Measurements from ENCODE around the gene COX10.
"Not testable (repeated sequence)": the region's sequence is repeated elsewhere in the genome, so short reads cannot be mapped to it uniquely, and the experiment has no call there.

The COX10 gene

DNA sequence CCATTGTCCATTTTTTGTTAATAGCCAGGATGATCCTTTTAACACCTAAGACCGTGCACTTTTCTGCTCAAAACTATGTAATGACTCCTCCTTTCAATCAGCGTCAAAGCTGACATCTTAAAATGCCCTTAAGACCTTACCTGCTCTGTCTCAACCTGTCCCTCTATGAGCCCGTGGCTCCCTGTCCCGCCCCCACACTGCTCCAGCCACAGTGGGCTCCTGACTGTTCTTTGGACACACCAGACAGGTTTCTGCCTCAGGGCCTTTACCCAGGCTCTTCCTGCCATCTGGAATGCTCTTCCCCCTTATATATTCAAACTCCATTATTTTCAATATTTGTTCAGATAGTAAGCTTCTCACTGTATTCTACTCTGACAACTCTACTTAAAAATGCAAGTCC lies 153.3 kb downstream of the COX10 start:
- H3K4me3 ChIP-seq (ENCODE audit: severe bottlenecking), result no peak overlapping the region
- TF ChIP-seq, protein P1, sequence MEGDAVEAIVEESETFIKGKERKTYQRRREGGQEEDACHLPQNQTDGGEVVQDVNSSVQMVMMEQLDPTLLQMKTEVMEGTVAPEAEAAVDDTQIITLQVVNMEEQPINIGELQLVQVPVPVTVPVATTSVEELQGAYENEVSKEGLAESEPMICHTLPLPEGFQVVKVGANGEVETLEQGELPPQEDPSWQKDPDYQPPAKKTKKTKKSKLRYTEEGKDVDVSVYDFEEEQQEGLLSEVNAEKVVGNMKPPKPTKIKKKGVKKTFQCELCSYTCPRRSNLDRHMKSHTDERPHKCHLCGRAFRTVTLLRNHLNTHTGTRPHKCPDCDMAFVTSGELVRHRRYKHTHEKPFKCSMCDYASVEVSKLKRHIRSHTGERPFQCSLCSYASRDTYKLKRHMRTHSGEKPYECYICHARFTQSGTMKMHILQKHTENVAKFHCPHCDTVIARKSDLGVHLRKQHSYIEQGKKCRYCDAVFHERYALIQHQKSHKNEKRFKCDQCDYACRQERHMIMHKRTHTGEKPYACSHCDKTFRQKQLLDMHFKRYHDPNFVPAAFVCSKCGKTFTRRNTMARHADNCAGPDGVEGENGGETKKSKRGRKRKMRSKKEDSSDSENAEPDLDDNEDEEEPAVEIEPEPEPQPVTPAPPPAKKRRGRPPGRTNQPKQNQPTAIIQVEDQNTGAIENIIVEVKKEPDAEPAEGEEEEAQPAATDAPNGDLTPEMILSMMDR (IDR thresholded peaks at IDR 0.05; ENCODE audit: poor library complexity, severe bottlenecking), result no peak
- no peaks in the 10 kb centered on the region for H3K36me3 ChIP-seq (ENCODE audit: low read depth)
- peak; percentile 42; the same call in 2 of the 3 replicates for ATAC-seq (ENCODE audit: low read depth)
- no peaks in the 10 kb centered on the region for H3K4me1 ChIP-seq (ENCODE audit: insufficient read depth, poor library complexity, severe bottlenecking)
- H3K27ac ChIP-seq (ENCODE audit: poor library complexity, severe bottlenecking), result no peak overlapping the region
- H3K27me3 ChIP-seq (ENCODE audit: insufficient read depth, poor library complexity, severe bottlenecking), result no peaks in the 10 kb centered on the region
- H3K9me3 ChIP-seq (ENCODE audit: severe bottlenecking), result no peaks in the 10 kb centered on the region
- DNase-seq (ENCODE audit: low spot score), result no peak

DNA sequence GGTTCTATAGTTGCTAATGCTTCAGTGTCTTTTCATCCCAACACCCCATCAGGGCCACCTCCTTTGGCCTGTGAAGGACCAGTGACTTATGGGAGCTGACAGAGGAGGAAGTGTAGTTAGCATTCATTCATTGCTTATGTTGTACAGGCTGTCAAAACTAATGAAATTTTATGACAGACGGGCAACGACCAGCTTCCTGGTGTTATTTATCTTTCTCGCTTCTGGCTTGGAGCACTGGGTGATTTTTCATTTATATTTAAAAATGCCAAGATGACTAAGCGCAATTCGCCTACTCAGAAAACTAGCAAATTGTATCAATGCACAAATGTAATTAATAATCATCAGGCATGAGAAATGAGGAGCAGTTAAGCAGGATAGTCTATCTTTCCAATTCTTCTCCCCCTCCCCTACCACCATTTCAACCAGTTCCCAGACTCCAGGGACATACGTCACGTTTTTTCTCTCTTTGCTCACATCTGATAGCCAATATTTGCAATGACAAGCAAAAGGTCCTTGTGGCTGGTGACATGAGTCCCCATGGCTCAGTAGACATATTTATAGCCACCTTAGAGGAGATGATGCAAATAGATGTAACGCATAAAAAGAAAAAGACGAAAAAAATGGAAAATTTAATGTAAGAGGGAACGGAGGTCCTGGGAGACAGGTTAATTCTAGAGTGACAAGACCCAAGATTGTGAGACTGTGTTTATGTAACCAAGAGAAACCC lies 156.1 kb downstream of the COX10 start:
- no peaks in the 10 kb centered on the region for H3K27me3 ChIP-seq (ENCODE audit: insufficient read depth, poor library complexity, severe bottlenecking)
- DNase-seq (ENCODE audit: low spot score), result no peak
- H3K27ac ChIP-seq (ENCODE audit: poor library complexity, severe bottlenecking), result no peak overlapping the region
- H3K4me3 ChIP-seq (ENCODE audit: severe bottlenecking), result no peak overlapping the region
- no peaks in the 10 kb centered on the region for H3K4me1 ChIP-seq (ENCODE audit: insufficient read depth, poor library complexity, severe bottlenecking)
- H3K36me3 ChIP-seq (ENCODE audit: low read depth), result no peaks in the 10 kb centered on the region
- ATAC-seq (ENCODE audit: low read depth), result no peak
- H3K9me3 ChIP-seq (ENCODE audit: severe bottlenecking), result no peaks in the 10 kb centered on the region
- TF ChIP-seq, protein P1 (IDR thresholded peaks at IDR 0.05; ENCODE audit: poor library complexity, severe bottlenecking), result no peak

DNA sequence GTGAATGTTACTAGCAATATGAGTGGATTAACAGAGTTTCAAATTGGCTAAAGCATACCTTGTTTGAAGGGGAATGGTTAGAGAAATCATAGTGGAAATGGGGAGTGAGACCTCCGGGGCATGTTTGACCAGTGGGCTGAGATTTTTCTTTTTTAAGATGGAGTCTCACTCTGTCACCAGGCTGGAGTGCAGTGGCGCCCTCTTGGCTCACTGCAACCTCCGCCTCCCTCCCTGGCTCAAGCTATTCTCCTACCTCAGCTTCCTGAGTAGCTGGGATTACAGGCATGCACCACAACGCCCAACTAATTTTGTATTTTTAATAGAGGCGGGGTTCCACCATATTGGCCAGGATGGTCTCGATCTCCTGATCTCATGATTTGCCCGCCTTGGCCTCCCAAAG lies 157.7 kb downstream of the COX10 start:
- no peak overlapping the region for H3K27ac ChIP-seq (ENCODE audit: poor library complexity, severe bottlenecking)
- no peaks in the 10 kb centered on the region for H3K27me3 ChIP-seq (ENCODE audit: insufficient read depth, poor library complexity, severe bottlenecking)
- TF ChIP-seq, protein P1 (IDR thresholded peaks at IDR 0.05; ENCODE audit: poor library complexity, severe bottlenecking), result no peak
- no peaks in the 10 kb centered on the region for H3K36me3 ChIP-seq (ENCODE audit: low read depth)
- H3K4me3 ChIP-seq (ENCODE audit: severe bottlenecking), result no peak overlapping the region
- no peaks in the 10 kb centered on the region for H3K9me3 ChIP-seq (ENCODE audit: severe bottlenecking)
- no peak for DNase-seq (ENCODE audit: low spot score)
- ATAC-seq (ENCODE audit: low read depth), result no peak
- no peaks in the 10 kb centered on the region for H3K4me1 ChIP-seq (ENCODE audit: insufficient read depth, poor library complexity, severe bottlenecking)

DNA sequence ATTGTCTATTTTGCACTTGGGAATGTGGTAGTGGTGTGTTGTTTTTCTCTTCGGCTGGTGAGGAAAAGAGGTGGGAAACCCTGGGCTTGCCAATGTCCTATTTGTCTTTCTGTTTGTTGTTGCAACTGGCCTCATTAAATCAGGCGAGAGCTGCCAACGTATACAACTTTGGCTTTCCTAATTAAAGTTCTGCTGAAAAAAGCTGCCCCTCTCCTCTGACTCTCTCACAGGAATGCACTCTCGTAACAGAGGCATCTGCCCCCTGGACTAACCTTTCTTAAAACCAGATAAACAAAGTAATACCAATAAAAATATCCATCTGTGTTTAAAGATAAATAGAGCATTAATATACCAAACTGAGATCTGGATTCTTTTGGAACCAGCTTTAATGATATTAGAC lies 159.6 kb downstream of the COX10 start:
- Histone ChIP-seq H3K27ac (ENCODE audit: poor library complexity, severe bottlenecking) (no peak overlapping the region), H3K27me3 (ENCODE audit: insufficient read depth, poor library complexity, severe bottlenecking) (no peaks in the 10 kb centered on the region), H3K9me3 (ENCODE audit: severe bottlenecking) (no peaks in the 10 kb centered on the region), H3K36me3 (ENCODE audit: low read depth) (no peaks in the 10 kb centered on the region), H3K4me3 (ENCODE audit: severe bottlenecking) (no peak overlapping the region), H3K4me1 (ENCODE audit: insufficient read depth, poor library complexity, severe bottlenecking) (no peaks in the 10 kb centered on the region)
- no peak for DNase-seq (ENCODE audit: low spot score)
- ATAC-seq (ENCODE audit: low read depth), result no peak
- TF ChIP-seq, protein P1 (IDR thresholded peaks at IDR 0.05; ENCODE audit: poor library complexity, severe bottlenecking), result no peak

DNA sequence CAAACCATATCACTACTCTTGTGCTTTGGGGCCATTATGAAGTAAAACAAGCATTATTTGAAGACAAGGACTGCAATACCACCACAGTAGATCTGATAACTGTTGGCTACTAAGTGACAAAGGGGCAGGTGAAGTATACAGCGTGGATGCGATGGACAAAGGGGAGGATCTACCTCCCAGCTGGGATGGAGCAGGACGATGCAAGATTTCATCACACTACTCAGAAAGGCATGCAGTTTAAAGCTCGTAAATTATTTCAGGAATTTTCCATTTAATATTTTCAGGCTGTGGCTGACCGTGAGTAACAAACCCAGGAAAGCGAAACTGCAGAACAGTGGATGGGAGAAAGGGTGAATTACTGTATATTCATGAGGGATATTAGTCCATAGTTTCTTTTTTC lies 161.9 kb downstream of the COX10 start:
- H3K9me3 ChIP-seq (ENCODE audit: severe bottlenecking); H3K4me1 ChIP-seq (ENCODE audit: insufficient read depth, poor library complexity, severe bottlenecking); H3K27ac ChIP-seq (ENCODE audit: poor library complexity, severe bottlenecking); H3K27me3 ChIP-seq (ENCODE audit: insufficient read depth, poor library complexity, severe bottlenecking); H3K4me3 ChIP-seq (ENCODE audit: severe bottlenecking); ATAC-seq (ENCODE audit: low read depth); DNase-seq (ENCODE audit: low spot score); H3K36me3 ChIP-seq (ENCODE audit: low read depth): not testable (repeated sequence)

DNA sequence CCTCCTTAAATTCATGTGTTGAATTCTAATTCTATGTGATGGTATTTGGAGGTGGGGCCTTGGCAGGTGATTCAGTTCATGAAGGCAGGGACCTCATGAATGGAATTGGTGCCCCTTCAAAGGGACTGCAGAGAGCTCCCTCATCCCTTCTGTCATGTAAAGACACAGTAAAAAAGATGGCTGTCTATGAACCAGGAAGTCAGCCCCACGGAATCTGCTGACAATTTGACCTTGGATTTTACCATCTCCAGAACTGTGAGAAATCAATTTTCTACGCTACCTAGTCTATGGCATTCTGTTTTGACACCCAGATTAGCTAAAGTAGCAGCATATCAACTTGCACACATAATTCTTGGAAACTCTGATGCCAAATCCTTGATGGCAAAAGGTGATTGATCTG lies 165.7 kb downstream of the COX10 start:
- ATAC-seq (ENCODE audit: low read depth), result not testable (repeated sequence)

DNA sequence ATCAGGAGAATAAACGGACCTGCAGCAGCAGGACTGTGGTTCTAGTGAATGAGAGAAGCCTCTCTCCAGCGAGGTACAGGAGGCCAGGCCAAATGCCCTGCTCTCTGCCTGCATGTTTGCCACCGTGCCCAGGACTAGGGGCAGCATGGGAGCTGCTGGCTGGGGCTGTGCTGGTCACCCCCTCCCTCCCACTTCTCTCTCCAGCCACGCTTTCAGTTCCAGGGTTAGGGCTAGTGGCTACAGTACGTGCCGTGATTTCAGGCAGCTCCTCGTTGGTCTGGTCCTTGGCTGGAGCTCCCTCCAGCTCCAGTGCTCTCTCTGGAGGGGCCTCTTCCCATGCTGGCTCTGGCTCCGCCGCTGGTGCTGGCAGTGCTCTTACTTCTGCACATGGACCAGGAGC lies 166.7 kb downstream of the COX10 start:
- H3K4me3 ChIP-seq (ENCODE audit: severe bottlenecking); H3K36me3 ChIP-seq (ENCODE audit: low read depth); DNase-seq (ENCODE audit: low spot score); H3K9me3 ChIP-seq (ENCODE audit: severe bottlenecking); H3K27ac ChIP-seq (ENCODE audit: poor library complexity, severe bottlenecking); H3K27me3 ChIP-seq (ENCODE audit: insufficient read depth, poor library complexity, severe bottlenecking); H3K4me1 ChIP-seq (ENCODE audit: insufficient read depth, poor library complexity, severe bottlenecking); ATAC-seq (ENCODE audit: low read depth): not testable (repeated sequence)

More for the DNA sequence above, 165.7 kb downstream of the COX10 start:
- H3K9me3 ChIP-seq (ENCODE audit: severe bottlenecking); H3K4me3 ChIP-seq (ENCODE audit: severe bottlenecking); H3K36me3 ChIP-seq (ENCODE audit: low read depth); H3K27ac ChIP-seq (ENCODE audit: poor library complexity, severe bottlenecking); H3K27me3 ChIP-seq (ENCODE audit: insufficient read depth, poor library complexity, severe bottlenecking); H3K4me1 ChIP-seq (ENCODE audit: insufficient read depth, poor library complexity, severe bottlenecking); DNase-seq (ENCODE audit: low spot score): not testable (repeated sequence)

DNA sequence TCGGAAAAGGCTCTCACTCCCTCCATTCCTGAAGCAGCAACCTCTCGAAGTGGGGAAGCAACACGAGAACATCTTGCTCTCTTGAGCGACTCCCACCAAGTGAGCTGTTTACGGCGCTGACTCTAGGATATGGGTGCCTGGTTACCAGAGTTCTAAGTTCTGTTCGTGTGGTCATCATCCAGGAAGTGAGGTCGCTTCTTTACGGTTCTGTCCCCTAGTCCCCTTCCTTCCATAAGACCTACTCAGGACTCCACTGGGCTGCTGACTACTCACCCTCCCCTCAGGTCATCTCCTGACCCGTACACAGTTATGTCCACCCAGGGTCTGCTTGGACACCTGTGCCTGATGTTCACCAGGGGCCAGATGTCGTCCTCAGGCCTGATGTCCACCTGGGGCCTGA lies 167.5 kb downstream of the COX10 start, which contains the start of gene CDRT15:
CDRT15 (minus strand) TSS at position 101 of the 400 bp plus-strand sequence; CDS start at position 72, 29 bp downstream.
- not testable (repeated sequence) for H3K4me1 ChIP-seq (ENCODE audit: insufficient read depth, poor library complexity, severe bottlenecking); H3K27ac ChIP-seq (ENCODE audit: poor library complexity, severe bottlenecking); ATAC-seq (ENCODE audit: low read depth); H3K4me3 ChIP-seq (ENCODE audit: severe bottlenecking); H3K9me3 ChIP-seq (ENCODE audit: severe bottlenecking); H3K36me3 ChIP-seq (ENCODE audit: low read depth); H3K27me3 ChIP-seq (ENCODE audit: insufficient read depth, poor library complexity, severe bottlenecking); DNase-seq (ENCODE audit: low spot score)

Measured in RWPE2 (cell line).